HepG2 (cell line): ENCODE measurements around the gene RPL27A. TPM values are rescaled to one million over a fixed set of nuclear protein-coding genes. Genes with fewer than 3 reads are reported as not detected.
A peak's percentile ranks its signal among the peaks of the same experiment; 100 is the strongest.

ENCODE experiments used
- ATAC-seq: fragments of 200-7000 bp; cut with Tn5 transposase; 3 replicates; pipeline ENCODE4 v1.9.1; 2020; ENCODE audit warnings: mild to moderate bottlenecking, moderate library complexity
- BruUV-seq: library from RNA; stranded (reverse); fragments of 400-500 nt; replicated peaks from 2 replicates; lab custom pipeline; 2021; lab: Mats Ljungman, UMichigan
- CTCF ChIA-PET: fragments of 300-600 bp; formaldehyde crosslinking; extraction: SDS; loops from one replicate; lab custom pipeline; 2021; ENCODE audit warnings: low total read pairs, inconsistent platforms, low intra/inter-chr PET ratio; lab: Yijun Ruan, JAX
- POLR2A ChIA-PET: fragments of 350-600 bp; sonication (Branson Sonifier 250); formaldehyde crosslinking; loops from one replicate; lab custom pipeline; 2020; ENCODE audit warnings: antibody characterized with exemption, inconsistent platforms; lab: Yijun Ruan, JAX
- DNase-seq: peaks from one replicate; pipeline ENCODE4 v3.0.0-alpha.2; 2015; ENCODE audit warnings: low spot score
- FAIRE-seq: peaks from 3 replicates; lab custom pipeline; 2011; peaks lifted over from hg19 to GRCh38; lab: Jason Lieb, UNC
- H2AFZ ChIP-seq: one replicate; pipeline ENCODE4 v1.6.1; 2011; ENCODE audit warnings: low read length, inconsistent platforms
- H3K27ac ChIP-seq: fragments of 300-600 bp; 3 replicates; pipeline ENCODE4 v1.8.0; 2011; ENCODE audit warnings: mixed run types, mild to moderate bottlenecking, mixed read lengths, low read length, inconsistent platforms; ENCODE audit not compliant: insufficient read depth; ENCODE audit errors: extremely low read length
- H3K27me3 ChIP-seq, 2 experiments: fragments of 200-600 bp in 1 of 2; 2 replicates in 1 of 2; 3 replicates in 1 of 2; pipeline versions ENCODE4 v1.6.0 to v1.8.0; 2011; ENCODE audit warnings: low read length in 2 of 2, mild to moderate bottlenecking in 2 of 2, moderate library complexity in 2 of 2, inconsistent platforms in 1 of 2; ENCODE audit not compliant: insufficient read depth in 2 of 2, control insufficient read depth in 1 of 2
- H3K36me3 ChIP-seq, 2 experiments: fragments of 200-600 bp in 1 of 2; replicated peaks in 1 of 2; 2 replicates in 1 of 2; 3 replicates in 1 of 2; pipeline versions ENCODE4 v1.5.1 to v1.8.0; 2011; ENCODE audit warnings: low read length in 2 of 2, inconsistent platforms in 1 of 2; ENCODE audit not compliant: insufficient read depth in 2 of 2, control insufficient read depth in 1 of 2
- H3K4me1 ChIP-seq: 2 replicates; pipeline ENCODE4 v1.5.1; 2012; ENCODE audit warnings: low read length, inconsistent platforms; ENCODE audit not compliant: insufficient read depth
- H3K4me2 ChIP-seq: 2 replicates; pipeline ENCODE4 v1.6.0; 2011; ENCODE audit warnings: low read depth, low read length, inconsistent platforms
- H3K4me3 ChIP-seq, 3 experiments: fragments of 200-600 bp in 1 of 3; sonication (generic), shearing (Covaris generic) in 1 of 3; replicated peaks in 1 of 3; 2 replicates each; pipeline ENCODE4 v1.5.1; 2011 to 2016; ENCODE audit warnings: low read length in 3 of 3, inconsistent platforms in 2 of 3, low read depth in 2 of 3, mild to moderate bottlenecking in 2 of 3, control low read depth in 1 of 3, mixed read lengths in 1 of 3; ENCODE audit not compliant: insufficient read depth in 1 of 3
- H3K79me2 ChIP-seq: one replicate; pipeline ENCODE4 v1.6.1; 2011; ENCODE audit warnings: low read length, inconsistent platforms; ENCODE audit not compliant: insufficient read depth
- H3K9ac ChIP-seq: 2 replicates; pipeline ENCODE4 v1.6.0; 2011; ENCODE audit warnings: mild to moderate bottlenecking, low read depth, low read length, inconsistent platforms; ENCODE audit not compliant: insufficient read depth
- H3K9me3 ChIP-seq: 2 replicates; pipeline ENCODE4 v1.5.1; 2012; ENCODE audit warnings: mild to moderate bottlenecking, low read length
- H4K20me1 ChIP-seq: 2 replicates; pipeline ENCODE4 v1.6.0; 2011; ENCODE audit warnings: inconsistent platforms, mild to moderate bottlenecking, low read length, moderate library complexity; ENCODE audit not compliant: insufficient read depth
- CAMTA2 ChIP-seq: sonication (generic); formaldehyde crosslinking; IDR thresholded peaks from 2 replicates; pipeline ENCODE4 v1.4.0; 2020; ENCODE audit warnings: mild to moderate bottlenecking, missing genetic modification reagents, borderline replicate concordance
- ESRRA ChIP-seq: sonication (generic); formaldehyde crosslinking; IDR thresholded peaks from 2 replicates; pipeline ENCODE4 v1.5.1; 2020; ENCODE audit warnings: mild to moderate bottlenecking, low read depth, missing genetic modification reagents
- NRL ChIP-seq: sonication (generic); formaldehyde crosslinking; IDR thresholded peaks from 2 replicates; pipeline ENCODE4 v1.5.0; 2020; ENCODE audit warnings: missing genetic modification reagents, mild to moderate bottlenecking, moderate library complexity, borderline replicate concordance
- SP140L ChIP-seq: sonication (generic); formaldehyde crosslinking; IDR thresholded peaks from 2 replicates; pipeline ENCODE4 v1.4.0; 2020; ENCODE audit warnings: missing genetic modification reagents, borderline replicate concordance
- SRSF9 ChIP-seq: fragments of 200-400 bp; formaldehyde crosslinking; IDR thresholded peaks from 2 replicates; pipeline ENCODE4 v1.6.1; 2018; ENCODE audit warnings: borderline replicate concordance, mild to moderate bottlenecking, low read depth, low read length; ENCODE audit not compliant: insufficient read depth, poor library complexity, severe bottlenecking
- ZNF24 ChIP-seq: fragments of 450-650 bp; IDR thresholded peaks from 2 replicates; pipeline ENCODE4 v1.6.1; 2017; ENCODE audit warnings: antibody characterized with exemption, mild to moderate bottlenecking
- ZNF343 ChIP-seq: sonication (generic); formaldehyde crosslinking; IDR thresholded peaks from 2 replicates; pipeline ENCODE4 v1.4.0; 2020; ENCODE audit warnings: mild to moderate bottlenecking, missing genetic modification reagents
- ZNF44 ChIP-seq: sonication (generic); formaldehyde crosslinking; IDR thresholded peaks from 2 replicates; pipeline ENCODE4 v1.5.1; 2020; ENCODE audit warnings: mild to moderate bottlenecking, missing genetic modification reagents
- ZNF446 ChIP-seq: sonication (generic); formaldehyde crosslinking; IDR thresholded peaks from 2 replicates; pipeline ENCODE4 v1.5.0; 2020; ENCODE audit warnings: mild to moderate bottlenecking, missing genetic modification reagents
- ZNF607 ChIP-seq: sonication (generic); formaldehyde crosslinking; IDR thresholded peaks from 2 replicates; pipeline ENCODE4 v1.5.1; 2020; ENCODE audit warnings: missing genetic modification reagents, mild to moderate bottlenecking, borderline replicate concordance
- WGBS: methylation state at CpG from one replicate; pipeline ENCODE4 v1.1.6; 2017; ENCODE audit warnings: low lambda C conversion rate; 5-methylcytosine and 5-hydroxymethylcytosine counted together
- in situ Hi-C: cut with HindIII; loops from 2 replicates; pipeline ENCODE4 v1.10.0; 2017; ENCODE audit warnings: low pct_unique_long_range_greater_than_20kb; ENCODE audit not compliant: extremely low pct_ligation_motif_present
- intact Hi-C: fragments of 100-400 bp; cut with micrococcal nuclease; formaldehyde crosslinking; loops from one replicate; pipeline ENCODE4 v1.10.0; 2022; ENCODE audit not compliant: unreplicated experiment
- polyA plus RNA-seq, 8 experiments: library from polyadenylated mRNA; depleted of rRNA in 3 of 8; stranded (reverse) in 7 of 8; unstranded in 1 of 8; fragments of >200 nt; fragmentation: Illumina TruSeq in 4 of 8; extraction: Trizol in 4 of 8; gene quantifications; 2 replicates each; pipeline versions ENCODE4 v1.2.1 to v1.2.3, GENCODE V29; 2011 to 2016; ENCODE audit warnings: low read depth in 4 of 8, missing spikeins in 1 of 8, mixed read lengths in 1 of 8; ENCODE audit not compliant: insufficient read depth in 1 of 8
- total RNA-seq, 5 experiments: library from RNA; depleted of rRNA; stranded (reverse); fragments of >200 nt; fragmentation: Illumina TruSeq; extraction: Trizol; gene quantifications; 2 replicates each; pipeline ENCODE4 v1.2.3, GENCODE V29; 2016; ENCODE audit warnings: low read depth in 1 of 5
- TF ChIP-seq, protein P1 (sequence below): sonication (generic); formaldehyde crosslinking; IDR thresholded peaks from 2 replicates; pipeline ENCODE4 v1.4.0; 2020; ENCODE audit warnings: mild to moderate bottlenecking, missing genetic modification reagents
- TF ChIP-seq, protein P2 (sequence below): sonication (generic); formaldehyde crosslinking; IDR thresholded peaks from 2 replicates; pipeline ENCODE4 v1.8.1; 2023; ENCODE audit warnings: missing genetic modification reagents, mild to moderate bottlenecking, borderline replicate concordance
- TF ChIP-seq, protein P3 (sequence below): sonication (generic); formaldehyde crosslinking; IDR thresholded peaks from 2 replicates; pipeline ENCODE4 v1.4.0; 2020; ENCODE audit warnings: missing genetic modification reagents

Gene RPL27A
- total and polyA plus RNA-seq, 2 of the 13 experiments (the other 11 are each of a cell fraction or from before 2014, with no cell fraction given), result 1,531 to 2,153 TPM

DNA sequence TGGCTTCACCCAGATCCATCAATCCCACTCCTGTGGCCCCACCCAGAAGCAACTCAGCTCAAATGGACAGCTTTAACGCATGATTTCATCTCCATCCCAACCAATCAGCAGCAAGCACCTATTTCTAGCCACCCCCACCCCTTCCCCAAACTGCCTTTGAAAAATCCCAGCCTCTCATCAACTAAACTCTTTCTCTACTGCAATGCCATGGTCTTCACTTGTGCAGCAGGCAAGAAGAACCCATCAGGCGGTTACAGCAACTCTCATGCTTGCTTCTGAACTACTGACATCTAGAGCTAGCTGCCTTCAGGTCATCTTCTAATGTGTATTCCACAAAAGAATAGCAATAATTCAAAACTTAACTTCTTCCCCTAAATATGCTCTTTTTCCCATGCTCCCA lies 46.5 kb upstream of the RPL27A start:
- FAIRE-seq, result no peak

DNA sequence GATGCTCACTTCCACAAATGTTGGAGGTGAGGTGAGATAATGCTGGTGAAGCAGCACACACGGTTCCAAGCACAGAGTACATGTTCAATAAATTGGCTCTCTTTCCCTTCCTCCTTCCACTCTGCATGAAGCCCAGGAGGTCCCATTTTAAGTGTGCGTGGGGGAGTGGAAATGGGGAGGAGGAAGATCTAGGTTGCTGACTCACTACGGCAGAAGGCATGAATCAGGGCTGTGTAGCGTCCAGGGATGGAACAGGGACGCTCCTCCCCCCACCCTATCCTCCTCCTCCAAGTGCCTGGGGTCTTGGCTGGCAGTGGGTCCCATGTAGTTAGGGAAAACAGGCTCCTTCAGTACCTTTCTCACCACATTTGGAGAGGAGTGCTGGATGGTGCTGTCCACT lies 44.3 kb upstream of the RPL27A start:
- Histone ChIP-seq H3K79me2 (no peaks in the 10 kb centered on the region), H4K20me1 (no peaks in the 10 kb centered on the region), H2AFZ (no peak overlapping the region), H3K9me3 (no peaks in the 10 kb centered on the region)
- ChIA-PET CTCF (no interaction called here), POLR2A (interaction anchor here (1.7 kb wide), 1 partner anchor 41 kb away, joined by 3 read pairs; no protein-coding TSS in a partner anchor)
- in situ Hi-C loops (no loop called here), intact Hi-C loops (no loop called here)
- WGBS, result 94% methylated on average over 5 of the region's 5 CpGs
- no peak for DNase-seq
- TF ChIP-seq NRL (no peak), ZNF446 (CRISPR knock-in tag) (no peak), SP140L (CRISPR knock-in tag) (no peak), CAMTA2 (CRISPR knock-in tag) (no peak), ZNF24 (no peak), SRSF9 (no peak), ESRRA (CRISPR knock-in tag) (no peak), ZNF343 (CRISPR knock-in tag) (no peak)
- TF ChIP-seq, protein P1, sequence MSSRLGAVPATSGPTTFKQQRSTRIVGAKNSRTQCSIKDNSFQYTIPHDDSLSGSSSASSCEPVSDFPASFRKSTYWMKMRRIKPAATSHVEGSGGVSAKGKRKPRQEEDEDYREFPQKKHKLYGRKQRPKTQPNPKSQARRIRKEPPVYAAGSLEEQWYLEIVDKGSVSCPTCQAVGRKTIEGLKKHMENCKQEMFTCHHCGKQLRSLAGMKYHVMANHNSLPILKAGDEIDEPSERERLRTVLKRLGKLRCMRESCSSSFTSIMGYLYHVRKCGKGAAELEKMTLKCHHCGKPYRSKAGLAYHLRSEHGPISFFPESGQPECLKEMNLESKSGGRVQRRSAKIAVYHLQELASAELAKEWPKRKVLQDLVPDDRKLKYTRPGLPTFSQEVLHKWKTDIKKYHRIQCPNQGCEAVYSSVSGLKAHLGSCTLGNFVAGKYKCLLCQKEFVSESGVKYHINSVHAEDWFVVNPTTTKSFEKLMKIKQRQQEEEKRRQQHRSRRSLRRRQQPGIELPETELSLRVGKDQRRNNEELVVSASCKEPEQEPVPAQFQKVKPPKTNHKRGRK, result no peak
- TF ChIP-seq, protein P2, sequence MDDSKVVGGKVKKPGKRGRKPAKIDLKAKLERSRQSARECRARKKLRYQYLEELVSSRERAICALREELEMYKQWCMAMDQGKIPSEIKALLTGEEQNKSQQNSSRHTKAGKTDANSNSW, result no peak
- TF ChIP-seq, protein P3, sequence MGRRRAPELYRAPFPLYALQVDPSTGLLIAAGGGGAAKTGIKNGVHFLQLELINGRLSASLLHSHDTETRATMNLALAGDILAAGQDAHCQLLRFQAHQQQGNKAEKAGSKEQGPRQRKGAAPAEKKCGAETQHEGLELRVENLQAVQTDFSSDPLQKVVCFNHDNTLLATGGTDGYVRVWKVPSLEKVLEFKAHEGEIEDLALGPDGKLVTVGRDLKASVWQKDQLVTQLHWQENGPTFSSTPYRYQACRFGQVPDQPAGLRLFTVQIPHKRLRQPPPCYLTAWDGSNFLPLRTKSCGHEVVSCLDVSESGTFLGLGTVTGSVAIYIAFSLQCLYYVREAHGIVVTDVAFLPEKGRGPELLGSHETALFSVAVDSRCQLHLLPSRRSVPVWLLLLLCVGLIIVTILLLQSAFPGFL, result no peak
- TF ChIP-seq, all 625 proteins: peak for 0
- Histone ChIP-seq H3K4me1 (no peaks in the 10 kb centered on the region), H3K36me3 (peaks cover 30 to 40% of the 10 kb centered on the region in 2 experiments), H3K27ac (no peak overlapping the region), H3K9ac (no peak overlapping the region), H3K4me3 (no peak overlapping the region), H3K27me3 (no peaks in the 10 kb centered on the region), H3K4me2 (no peak overlapping the region)
- BruUV-seq, result no TSS peak
- FAIRE-seq (no peak), ATAC-seq (no peak)

More for the DNA sequence above, 46.5 kb upstream of the RPL27A start:
- Histone ChIP-seq H3K9me3 (no peaks in the 10 kb centered on the region), H3K36me3 (peaks cover 21 to 40% of the 10 kb centered on the region in 2 experiments), H2AFZ (no peak overlapping the region), H4K20me1 (no peaks in the 10 kb centered on the region), H3K79me2 (no peaks in the 10 kb centered on the region), H3K4me3 (no peak overlapping the region), H3K27ac (no peak overlapping the region), H3K4me2 (no peak overlapping the region), H3K9ac (no peak overlapping the region), H3K4me1 (no peaks in the 10 kb centered on the region), H3K27me3 (no peaks in the 10 kb centered on the region)
- TF ChIP-seq ZNF607 (no peak), ZNF44 (CRISPR knock-in tag) (peak; percentile 92; the same call in 1 of the 2 replicates)
- in situ Hi-C loops (no loop called here), intact Hi-C loops (no loop called here)
- ChIA-PET CTCF (no interaction called here), POLR2A (no interaction called here)
- BruUV-seq, result no TSS peak
- WGBS, result 97% methylated on average over 2 of the region's 2 CpGs
- no peak for ATAC-seq
- no peak for DNase-seq
